ENCODE results near the gene HS3ST3A1. TPM values are rescaled to one million over a fixed set of nuclear protein-coding genes. Genes with fewer than 3 reads are reported as not detected.

HS3ST3A1 gene
- total RNA-seq, 1 experiment from 2014 or later: not detected

- Histone ChIP-seq H3K36me3 (ENCODE audit: control insufficient read depth in 1 of 2, insufficient read depth in 2 of 2, low read length in 2 of 2) (no peaks in the 10 kb centered on the region), H3K9ac (ENCODE audit: low read length) (no peak overlapping the region), H3K4me2 (ENCODE audit: low read length) (no peak overlapping the region), H4K20me1 (ENCODE audit: insufficient read depth) (no peaks in the 10 kb centered on the region), H2AFZ (ENCODE audit: low read depth, low read length, poor library complexity, severe bottlenecking) (no peak overlapping the region), H3K79me2 (ENCODE audit: insufficient read depth, low read length) (no peaks in the 10 kb centered on the region), H3K27me3 (ENCODE audit: insufficient read depth, low read length) (no peaks in the 10 kb centered on the region; the same call in 1 of the 2 replicates), H3K9me2 (ENCODE audit: insufficient read depth) (no peaks in the 10 kb centered on the region), H3K4me1 (ENCODE audit: control insufficient read depth in 1 of 2, insufficient read depth in 2 of 2, low read length in 2 of 2) (peaks cover 12 to 30% of the 10 kb centered on the region in 2 experiments), H3K27ac (ENCODE audit: low read depth, low read length) (no peak overlapping the region), H3K4me3 (replicated peaks in 1 of 2; ENCODE audit: low read depth in 1 of 2, low read length in 2 of 2) (no peak overlapping the region), H3K9me3 (ENCODE audit: control insufficient read depth in 1 of 2, insufficient read depth in 1 of 2, low read depth in 1 of 2, low read length in 2 of 2) (no peaks in the 10 kb centered on the region)
- BruUV-seq (replicated peaks): no TSS peak
- CTCF ChIA-PET: no interaction called here
- POLR2A ChIA-PET: no interaction called here
- intact Hi-C loops (cut with micrococcal nuclease): no loop called here
- DNase-seq (ENCODE audit: low read depth, low spot score): no peak
- RAD21 ChIA-PET (ENCODE audit: low non-redundant PET in 1 of 2, low total read pairs in 2 of 2, uncharacterized antibody in 2 of 2, unreplicated experiment in 2 of 2): no interaction called here
- no peak for ATAC-seq
- TF ChIP-seq MAX (IDR thresholded peaks at IDR 0.05) (no peak), RAD21 (IDR thresholded peaks at IDR 0.05; ENCODE audit: low read depth) (no peak), YY1 (IDR thresholded peaks at IDR 0.05; ENCODE audit: extremely low read depth, insufficient replicate concordance, low read depth, low read length) (no peak), FOSL1 (IDR thresholded peaks at IDR 0.05; ENCODE audit: low read depth) (no peak), ZNF274 (IDR thresholded peaks at IDR 0.05; ENCODE audit: low read depth, low read length) (no peak), CTCF (IDR thresholded peaks at IDR 0.05 in 2 of 3, conservative IDR thresholded peaks at IDR 0.05 in 1 of 3; ENCODE audit: borderline replicate concordance in 1 of 3, insufficient read depth in 1 of 3, low read depth in 2 of 3, low read length in 2 of 3) (no peak), POLR2A (IDR thresholded peaks at IDR 0.05; ENCODE audit: borderline replicate concordance, extremely low read depth, insufficient read depth, insufficient read length) (no peak)
Measured at GRCh38 chr17:13537167-13537731, 64.5 kb downstream of the HS3ST3A1 start.

- Histone ChIP-seq H3K27ac (ENCODE audit: low read depth, low read length) (no peak overlapping the region), H3K4me3 (replicated peaks in 1 of 2; ENCODE audit: low read depth in 1 of 2, low read length in 2 of 2) (no peak overlapping the region), H3K27me3 (ENCODE audit: insufficient read depth, low read length) (no peaks in the 10 kb centered on the region; the same call in 1 of the 2 replicates), H3K9ac (ENCODE audit: low read length) (no peak overlapping the region), H4K20me1 (ENCODE audit: insufficient read depth) (no peaks in the 10 kb centered on the region), H3K9me2 (ENCODE audit: insufficient read depth) (no peaks in the 10 kb centered on the region), H2AFZ (ENCODE audit: low read depth, low read length, poor library complexity, severe bottlenecking) (no peak overlapping the region), H3K4me2 (ENCODE audit: low read length) (no peak overlapping the region), H3K79me2 (ENCODE audit: insufficient read depth, low read length) (no peaks in the 10 kb centered on the region), H3K9me3 (ENCODE audit: control insufficient read depth in 1 of 2, insufficient read depth in 1 of 2, low read depth in 1 of 2, low read length in 2 of 2) (no peaks in the 10 kb centered on the region), H3K36me3 (ENCODE audit: control insufficient read depth in 1 of 2, insufficient read depth in 2 of 2, low read length in 2 of 2) (no peaks in the 10 kb centered on the region), H3K4me1 (ENCODE audit: control insufficient read depth in 1 of 2, insufficient read depth in 2 of 2, low read length in 2 of 2) (peaks cover 0 to 20% of the 10 kb centered on the region in 2 experiments; a peak in 3 of 4 replicates)
- POLR2A ChIA-PET: no interaction called here
- DNase-seq (ENCODE audit: low read depth, low spot score) (no peak), ATAC-seq (no peak)
- no peak for TF ChIP-seq ZBTB33 (IDR thresholded peaks at IDR 0.05; ENCODE audit: extremely low read depth, insufficient replicate concordance, low read length)
- TF ChIP-seq SP1 (IDR thresholded peaks at IDR 0.05; ENCODE audit: low read depth): no peak
- no peak for TF ChIP-seq POLR2AphosphoS5 (IDR thresholded peaks at IDR 0.05; ENCODE audit: low read depth, low read length)
- TF ChIP-seq YY1 (IDR thresholded peaks at IDR 0.05; ENCODE audit: extremely low read depth, insufficient replicate concordance, low read depth, low read length): no peak
- no peak for TF ChIP-seq SRF (IDR thresholded peaks at IDR 0.05; ENCODE audit: low read depth)
- TF ChIP-seq ELF1 (IDR thresholded peaks at IDR 0.05; ENCODE audit: borderline replicate concordance, low read depth): no peak
- TF ChIP-seq CEBPB (IDR thresholded peaks at IDR 0.05; ENCODE audit: low read depth): no peak
- TF ChIP-seq ZNF274 (IDR thresholded peaks at IDR 0.05; ENCODE audit: low read depth, low read length): no peak
- TF ChIP-seq FOSL1 (IDR thresholded peaks at IDR 0.05; ENCODE audit: low read depth): no peak
- no peak for TF ChIP-seq SIN3A (IDR thresholded peaks at IDR 0.05; ENCODE audit: low read depth)
- no peak for TF ChIP-seq EGR1 (IDR thresholded peaks at IDR 0.05; ENCODE audit: low read depth)
- no peak for TF ChIP-seq MAX (IDR thresholded peaks at IDR 0.05)
- no peak for TF ChIP-seq CBX3 (IDR thresholded peaks at IDR 0.05; ENCODE audit: low read depth)
- intact Hi-C loops (cut with micrococcal nuclease): no loop called here
- RAD21 ChIA-PET (ENCODE audit: low non-redundant PET in 1 of 2, low total read pairs in 2 of 2, uncharacterized antibody in 2 of 2, unreplicated experiment in 2 of 2): no interaction called here
- BruUV-seq (replicated peaks): no TSS peak
- CTCF ChIA-PET: no interaction called here
Measured at GRCh38 chr17:13534946-13535345, 66.8 kb downstream of the HS3ST3A1 start.
